DOHH2 (cell line): ENCODE measurements around the gene ALKAL2.

Source experiments
- EZH2phosphoT487 ChIP-seq: fragments of 200-600 bp; sonication (generic); IDR thresholded peaks from 2 replicates; pipeline ENCODE4 v1.6.1; 2017; ENCODE audit warnings: borderline replicate concordance, mild to moderate bottlenecking, antibody characterized with exemption, low read length, moderate library complexity, mixed read lengths
- TF ChIP-seq, protein P1 (sequence below): fragments of 200-600 bp; sonication (generic); IDR thresholded peaks from one replicate; pipeline ENCODE4 v1.5.1; 2014; ENCODE audit warnings: antibody characterized with exemption, mild to moderate bottlenecking, low read depth, low read length; ENCODE audit not compliant: poor library complexity, severe bottlenecking

DNA sequence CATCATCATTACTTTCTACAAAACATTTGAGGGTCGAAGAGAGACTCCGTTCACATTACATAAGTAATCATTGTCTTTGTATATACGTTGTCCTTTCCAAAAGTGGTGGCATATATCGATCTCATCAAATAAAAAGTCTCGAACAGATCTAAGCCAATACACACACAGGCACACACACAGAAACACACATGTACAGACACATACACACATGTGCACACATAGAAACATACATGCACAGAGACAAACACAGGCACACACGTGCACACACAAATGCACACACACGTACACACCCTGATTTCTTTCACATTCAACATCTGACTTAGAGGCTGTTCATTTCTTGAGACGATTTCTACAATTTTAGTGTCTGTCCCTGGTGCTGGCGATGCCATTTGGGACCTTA lies 17.5 kb upstream of the ALKAL2 start:
- TF ChIP-seq, protein P1, sequence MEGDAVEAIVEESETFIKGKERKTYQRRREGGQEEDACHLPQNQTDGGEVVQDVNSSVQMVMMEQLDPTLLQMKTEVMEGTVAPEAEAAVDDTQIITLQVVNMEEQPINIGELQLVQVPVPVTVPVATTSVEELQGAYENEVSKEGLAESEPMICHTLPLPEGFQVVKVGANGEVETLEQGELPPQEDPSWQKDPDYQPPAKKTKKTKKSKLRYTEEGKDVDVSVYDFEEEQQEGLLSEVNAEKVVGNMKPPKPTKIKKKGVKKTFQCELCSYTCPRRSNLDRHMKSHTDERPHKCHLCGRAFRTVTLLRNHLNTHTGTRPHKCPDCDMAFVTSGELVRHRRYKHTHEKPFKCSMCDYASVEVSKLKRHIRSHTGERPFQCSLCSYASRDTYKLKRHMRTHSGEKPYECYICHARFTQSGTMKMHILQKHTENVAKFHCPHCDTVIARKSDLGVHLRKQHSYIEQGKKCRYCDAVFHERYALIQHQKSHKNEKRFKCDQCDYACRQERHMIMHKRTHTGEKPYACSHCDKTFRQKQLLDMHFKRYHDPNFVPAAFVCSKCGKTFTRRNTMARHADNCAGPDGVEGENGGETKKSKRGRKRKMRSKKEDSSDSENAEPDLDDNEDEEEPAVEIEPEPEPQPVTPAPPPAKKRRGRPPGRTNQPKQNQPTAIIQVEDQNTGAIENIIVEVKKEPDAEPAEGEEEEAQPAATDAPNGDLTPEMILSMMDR: no peak
- TF ChIP-seq EZH2phosphoT487: no peak
